GM23338 (cell line): ENCODE results near the gene CDH19. TPM values are rescaled to one million over a fixed set of nuclear protein-coding genes. Genes with fewer than 3 reads are reported as not detected.

ENCODE experiments used
- ATAC-seq: fragments of 200-7000 bp; cut with Tn5 transposase; 3 replicates; pipeline ENCODE4 v1.9.1; 2020
- DNase-seq: peaks from one replicate; pipeline ENCODE4 v3.0.0-alpha.2; 2015; ENCODE audit warnings: low spot score
- H2AFZ ChIP-seq: fragments of 200-600 bp; sonication (generic); 2 replicates; pipeline ENCODE4 v1.8.0; 2016; ENCODE audit warnings: antibody characterized with exemption, mild to moderate bottlenecking, moderate library complexity
- H3F3A ChIP-seq: fragments of 200-600 bp; sonication (generic); replicated peaks from 2 replicates; pipeline ENCODE4 v1.8.0; 2017; ENCODE audit warnings: antibody characterized with exemption, mixed run types, low read depth
- H3K27ac ChIP-seq: fragments of 200-600 bp; sonication (generic); 2 replicates; pipeline ENCODE4 v1.6.1; 2016; ENCODE audit warnings: low read depth
- H3K27me3 ChIP-seq: fragments of 200-600 bp; sonication (generic); 2 replicates; pipeline ENCODE4 v1.8.0; 2016; ENCODE audit warnings: mild to moderate bottlenecking, mixed run types, moderate library complexity; ENCODE audit not compliant: insufficient read depth
- H3K36me3 ChIP-seq: fragments of 200-600 bp; sonication (generic); 2 replicates; pipeline ENCODE4 v1.8.0; 2016; ENCODE audit warnings: mild to moderate bottlenecking; ENCODE audit not compliant: insufficient read depth
- H3K4me1 ChIP-seq: fragments of 200-600 bp; sonication (generic); 2 replicates; pipeline ENCODE4 v1.8.0; 2016; ENCODE audit warnings: mild to moderate bottlenecking, moderate library complexity; ENCODE audit not compliant: insufficient read depth
- H3K4me2 ChIP-seq: fragments of 200-600 bp; sonication (generic); 2 replicates; pipeline ENCODE4 v1.7.1; 2017; ENCODE audit warnings: mixed run types
- H3K4me3 ChIP-seq: fragments of 200-600 bp; sonication (generic); 2 replicates; pipeline ENCODE4 v1.6.1; 2016; ENCODE audit warnings: mixed run types
- H3K79me2 ChIP-seq: fragments of 200-600 bp; sonication (generic); replicated peaks from 2 replicates; pipeline ENCODE4 v1.8.0; 2017; ENCODE audit warnings: mild to moderate bottlenecking; ENCODE audit not compliant: insufficient read depth
- H3K9me2 ChIP-seq: fragments of 200-600 bp; sonication (generic); 2 replicates; pipeline ENCODE4 v1.8.0; 2017; ENCODE audit not compliant: insufficient read depth
- H4K20me1 ChIP-seq: fragments of 200-600 bp; sonication (generic); replicated peaks from 2 replicates; pipeline ENCODE4 v1.8.0; 2017; ENCODE audit warnings: mild to moderate bottlenecking; ENCODE audit not compliant: insufficient read depth
- H3K27ac Mint-ChIP-seq: 2 replicates; pipeline ENCODE4 v1.8.0; 2020; ENCODE audit warnings: inconsistent platforms, mild to moderate bottlenecking, moderate library complexity, mixed read lengths
- H3K27me3 Mint-ChIP-seq: 3 replicates; pipeline ENCODE4 v1.8.0; 2022; ENCODE audit warnings: low read depth, mild to moderate bottlenecking, moderate library complexity, mixed read lengths, inconsistent platforms; ENCODE audit not compliant: insufficient read depth, poor library complexity
- H3K36me3 Mint-ChIP-seq: 3 replicates; pipeline ENCODE4 v1.8.0; 2021; ENCODE audit warnings: low read depth, mild to moderate bottlenecking, inconsistent platforms, moderate library complexity, mixed read lengths
- H3K4me1 Mint-ChIP-seq: 3 replicates; pipeline ENCODE4 v1.8.0; 2020; ENCODE audit warnings: mild to moderate bottlenecking, inconsistent platforms, mixed read lengths
- H3K4me3 Mint-ChIP-seq: 3 replicates; pipeline ENCODE4 v1.8.0; 2021; ENCODE audit warnings: moderate library complexity, mild to moderate bottlenecking, inconsistent platforms, mixed read lengths
- H3K9me3 Mint-ChIP-seq: 3 replicates; pipeline ENCODE4 v1.8.0; 2020; ENCODE audit warnings: moderate library complexity, mild to moderate bottlenecking, inconsistent platforms, mixed read lengths
- CREB1 ChIP-seq: fragments of 250-450 bp; sonication (Bioruptor Pico); IDR thresholded peaks from 2 replicates; pipeline ENCODE4 v1.5.0; 2020; ENCODE audit warnings: low read depth, mild to moderate bottlenecking, moderate library complexity
- CTCF ChIP-seq, 2 experiments: fragments of 200-600 bp in 1 of 2; sonication (generic) in 1 of 2; conservative IDR thresholded peaks; 2 replicates each; pipeline versions ENCODE4 v1.5.1 to v1.6.1; 2016 to 2017; ENCODE audit warnings: antibody characterized with exemption in 2 of 2, low read depth in 2 of 2, mild to moderate bottlenecking in 2 of 2, moderate library complexity in 1 of 2
- ETS1 ChIP-seq: IDR thresholded peaks from 2 replicates; pipeline ENCODE4 v1.6.1; 2016; ENCODE audit warnings: antibody characterized with exemption
- EZH2 ChIP-seq: fragments of 200-600 bp; sonication (generic); IDR thresholded peaks from one replicate; pipeline ENCODE4 v1.8.0; 2017; ENCODE audit warnings: antibody characterized with exemption, mild to moderate bottlenecking, low read depth; ENCODE audit not compliant: unreplicated experiment
- EZH2phosphoT487 ChIP-seq: fragments of 200-600 bp; sonication (generic); IDR thresholded peaks from one replicate; pipeline ENCODE4 v1.8.1; 2018; ENCODE audit warnings: antibody characterized with exemption; ENCODE audit not compliant: unreplicated experiment
- JUNB ChIP-seq: IDR thresholded peaks from one replicate; pipeline ENCODE4 v1.6.1; 2016; ENCODE audit warnings: antibody characterized with exemption; ENCODE audit not compliant: unreplicated experiment
- NANOG ChIP-seq: IDR thresholded peaks from 2 replicates; pipeline ENCODE4 v1.6.1; 2016; ENCODE audit warnings: antibody characterized with exemption, borderline replicate concordance
- POLR2AphosphoS5 ChIP-seq: IDR thresholded peaks from 2 replicates; pipeline ENCODE4 v1.6.1; 2016; ENCODE audit warnings: antibody characterized with exemption, low read depth
- REST ChIP-seq: IDR thresholded peaks from one replicate; pipeline ENCODE4 v1.6.1; 2018; ENCODE audit warnings: antibody characterized with exemption; ENCODE audit not compliant: unreplicated experiment
- STAT1 ChIP-seq: IDR thresholded peaks from one replicate; pipeline ENCODE4 v1.6.1; 2016; ENCODE audit warnings: antibody characterized with exemption; ENCODE audit not compliant: unreplicated experiment
- ZNF114 ChIP-seq: fragments of 250-450 bp; sonication (Bioruptor Pico); IDR thresholded peaks from 2 replicates; pipeline ENCODE4 v1.5.0; 2020; ENCODE audit warnings: mild to moderate bottlenecking, moderate library complexity
- ZNF331 ChIP-seq: fragments of 250-450 bp; sonication (Bioruptor Pico); IDR thresholded peaks from 2 replicates; pipeline ENCODE4 v1.5.0; 2020; ENCODE audit warnings: low read depth, mild to moderate bottlenecking, moderate library complexity
- ZNF462 ChIP-seq: fragments of 250-450 bp; sonication (Bioruptor Pico); IDR thresholded peaks from 2 replicates; pipeline ENCODE4 v1.5.0; 2020; ENCODE audit warnings: mild to moderate bottlenecking, moderate library complexity
- polyA plus RNA-seq: library from polyadenylated mRNA; unstranded; fragments of >200 nt; fragmentation: Nextera tagmentation; extraction: Ambion mirVana; gene quantifications from 2 replicates; pipeline ENCODE4 v1.2.1, GENCODE V29; 2016
- total RNA-seq: library from RNA; depleted of rRNA; stranded (reverse); fragments of >200 nt; shearing (Covaris generic); gene quantifications from 2 replicates; pipeline ENCODE4 v1.2.3, GENCODE V29; 2014

The CDH19 gene
- total and polyA plus RNA-seq, 2 experiments from 2014 or later, result 0.03 TPM

GRCh38 chr18:66562279-66562678 lies 41.6 kb downstream of the CDH19 start:
- Histone ChIP-seq H3K9me2 (no peaks in the 10 kb centered on the region), H3K4me3 (no peak overlapping the region), H3K27me3 (no peaks in the 10 kb centered on the region), H3K36me3 (no peaks in the 10 kb centered on the region), H3K4me1 (no peaks in the 10 kb centered on the region), H3F3A (no peaks in the 10 kb centered on the region), H4K20me1 (no peaks in the 10 kb centered on the region), H3K4me2 (no peak overlapping the region), H2AFZ (no peak overlapping the region), H3K79me2 (no peaks in the 10 kb centered on the region), H3K27ac (no peak overlapping the region)
- no peak for ATAC-seq
- no peak overlapping the region for H3K4me3 Mint-ChIP-seq
- TF ChIP-seq NANOG (no peak), EZH2phosphoT487 (no peak), ZNF331 (CRISPR knock-in tag) (no peak), JUNB (no peak), REST (no peak), ETS1 (no peak), CTCF (conservative IDR thresholded peaks at IDR 0.05; ENCODE audit: low read depth in 2 of 2) (no peak), STAT1 (no peak), CREB1 (no peak), ZNF462 (CRISPR knock-in tag) (no peak), ZNF114 (CRISPR knock-in tag) (no peak), EZH2 (no peak), POLR2AphosphoS5 (no peak)
- H3K27me3 Mint-ChIP-seq, result no peaks in the 10 kb centered on the region
- no peaks in the 10 kb centered on the region for H3K36me3 Mint-ChIP-seq
- no peak overlapping the region for H3K27ac Mint-ChIP-seq
- no peaks in the 10 kb centered on the region for H3K9me3 Mint-ChIP-seq
- no peak for DNase-seq
- no peaks in the 10 kb centered on the region for H3K4me1 Mint-ChIP-seq
